ENCODE results near the gene CKB. TPM values are rescaled to one million over a fixed set of nuclear protein-coding genes. Genes with fewer than 3 reads are reported as not detected.

The CKB gene
- total and polyA plus RNA-seq, 3 donors from 2014 or later: 504 to 1,322 (median 1,148) TPM

- Histone ChIP-seq H3K9me3 (no peaks in the 10 kb centered on the region), H3K36me3 (ENCODE audit: low read depth, missing control alignments) (no peaks in the 10 kb centered on the region), H3K27ac (peak overlapping the region in 1 of 2 donors; percentile 77), H3K4me1 (peaks cover 82% of the 10 kb centered on the region), H3K27me3 (no peaks in the 10 kb centered on the region), H3K4me3 (no peak overlapping the region)
- no peak for DNase-seq
- 72 to 75% methylated on average over 5 to 18 of the region's 18 CpGs for WGBS, 2 donors
- intact Hi-C loops (cut with DNase I; ENCODE audit: low total_unique reads): no loop called here
- no peak for TF ChIP-seq CTCF (IDR thresholded peaks at IDR 0.05)
- TF ChIP-seq POLR2A (IDR thresholded peaks at IDR 0.05): no peak
Measured at GRCh38 chr14:103537175-103537990, 14.8 kb upstream of the CKB start.

- TF ChIP-seq CTCF (IDR thresholded peaks at IDR 0.05) (no peak), POLR2A (IDR thresholded peaks at IDR 0.05) (no peak)
- Histone ChIP-seq H3K9me3 (no peaks in the 10 kb centered on the region), H3K36me3 (ENCODE audit: low read depth, missing control alignments) (no peaks in the 10 kb centered on the region), H3K4me3 (no peak overlapping the region), H3K27ac (peak overlapping the region; percentile 44 to 77), H3K27me3 (no peaks in the 10 kb centered on the region), H3K4me1 (peaks cover 77% of the 10 kb centered on the region)
- WGBS, 2 donors: 40 to 75% methylated on average over 3 to 9 of the region's 9 CpGs
- no peak for DNase-seq
- intact Hi-C loops (cut with DNase I; ENCODE audit: low total_unique reads): no loop called here
Measured at GRCh38 chr14:103536693-103537092, 14.1 kb upstream of the CKB start.

GRCh38 chr14:103535891-103536565 is 13.4 kb upstream of the CKB start:
- peaks cover 70% of the 10 kb centered on the region for H3K4me1 ChIP-seq
- H3K27ac ChIP-seq: peak overlapping the region; percentile 44 to 77
- WGBS, 2 donors: 67 to 73% methylated on average over 2 to 11 of the region's 11 CpGs

GRCh38 chr14:103535081-103535890 is 12.7 kb upstream of the CKB start:
- Histone ChIP-seq H3K36me3 (ENCODE audit: low read depth, missing control alignments) (no peaks in the 10 kb centered on the region), H3K9me3 (no peaks in the 10 kb centered on the region), H3K4me1 (peaks cover 63% of the 10 kb centered on the region), H3K27me3 (no peaks in the 10 kb centered on the region), H3K27ac (peak overlapping the region; percentile 44 to 77), H3K4me3 (no peak overlapping the region)
- 53 to 63% methylated on average over 2 to 19 of the region's 21 CpGs for WGBS, 2 donors
- DNase-seq: peak; percentile 81
- TF ChIP-seq POLR2A (IDR thresholded peaks at IDR 0.05): no peak
- TF ChIP-seq CTCF (IDR thresholded peaks at IDR 0.05): no peak
- intact Hi-C loops (cut with DNase I; ENCODE audit: low total_unique reads): no loop called here

More at GRCh38 chr14:103535891-103536565, 13.4 kb upstream of the CKB start:
- H3K27me3 ChIP-seq: no peaks in the 10 kb centered on the region
- intact Hi-C loops (cut with DNase I; ENCODE audit: low total_unique reads): no loop called here
- H3K36me3 ChIP-seq (ENCODE audit: low read depth, missing control alignments): no peaks in the 10 kb centered on the region
- no peak for DNase-seq
- H3K9me3 ChIP-seq: no peaks in the 10 kb centered on the region
- no peak for TF ChIP-seq CTCF (IDR thresholded peaks at IDR 0.05)
- no peak for TF ChIP-seq POLR2A (IDR thresholded peaks at IDR 0.05)
- no peak overlapping the region for H3K4me3 ChIP-seq
